MM.1S (cell line): ENCODE data around the gene ODAM.

Experiments used
- DNase-seq: peaks from one replicate; pipeline ENCODE4 v3.0.0-alpha.2; 2015
- H2AFZ ChIP-seq: fragments of 300-600 bp; sonication (generic); 2 replicates; pipeline ENCODE4 v1.6.0; 2016; ENCODE audit warnings: antibody characterized with exemption, low read length
- H3F3A ChIP-seq: fragments of 300-600 bp; sonication (generic); 2 replicates; pipeline ENCODE4 v1.6.1; 2016; ENCODE audit warnings: mild to moderate bottlenecking, antibody characterized with exemption, low read length, moderate library complexity, mixed read lengths; ENCODE audit not compliant: insufficient read depth
- H3K27ac ChIP-seq: fragments of 300-600 bp; sonication (generic); 2 replicates; pipeline ENCODE4 v1.5.1; 2016; ENCODE audit warnings: mild to moderate bottlenecking, low read length
- H3K27me3 ChIP-seq: fragments of 300-600 bp; sonication (generic); replicated peaks from 2 replicates; pipeline ENCODE4 v1.6.0; 2016; ENCODE audit warnings: low read length; ENCODE audit not compliant: insufficient read depth
- H3K36me3 ChIP-seq: fragments of 300-600 bp; sonication (generic); replicated peaks from 2 replicates; pipeline ENCODE4 v1.6.1; 2016; ENCODE audit warnings: mild to moderate bottlenecking, low read length, mixed read lengths; ENCODE audit not compliant: insufficient read depth
- H3K4me1 ChIP-seq: fragments of 300-600 bp; sonication (generic); 2 replicates; pipeline ENCODE4 v1.6.1; 2016; ENCODE audit warnings: low read length, mixed read lengths
- H3K4me2 ChIP-seq: fragments of 300-600 bp; sonication (generic); 2 replicates; pipeline ENCODE4 v1.6.0; 2016; ENCODE audit warnings: low read depth, low read length
- H3K4me3 ChIP-seq: fragments of 300-600 bp; sonication (generic); 2 replicates; pipeline ENCODE4 v1.5.1; 2016; ENCODE audit warnings: low read length, mixed read lengths
- H3K79me2 ChIP-seq: fragments of 300-600 bp; sonication (generic); 2 replicates; pipeline ENCODE4 v1.6.1; 2016; ENCODE audit warnings: mixed run types, low read length, mixed read lengths
- H3K9ac ChIP-seq: fragments of 300-600 bp; sonication (generic); 2 replicates; pipeline ENCODE4 v1.6.1; 2016; ENCODE audit warnings: low read length, mixed read lengths
- H3K9me2 ChIP-seq: fragments of 300-600 bp; sonication (generic); replicated peaks from 2 replicates; pipeline ENCODE4 v1.6.1; 2016; ENCODE audit warnings: mild to moderate bottlenecking, low read length, mixed read lengths; ENCODE audit not compliant: insufficient read depth
- H3K9me3 ChIP-seq: fragments of 300-600 bp; sonication (generic); replicated peaks from 2 replicates; pipeline ENCODE4 v1.6.1; 2016; ENCODE audit warnings: mild to moderate bottlenecking, low read length, mixed read lengths; ENCODE audit not compliant: insufficient read depth
- H4K20me1 ChIP-seq: fragments of 300-600 bp; sonication (generic); 2 replicates; pipeline ENCODE4 v1.6.1; 2016; ENCODE audit warnings: mild to moderate bottlenecking, low read length, moderate library complexity, mixed read lengths; ENCODE audit not compliant: insufficient read depth
- EZH2 ChIP-seq: fragments of 300-600 bp; sonication (generic); optimal IDR thresholded peaks from 2 replicates; pipeline ENCODE3; 2017; ENCODE audit warnings: low read depth, mild to moderate bottlenecking, antibody characterized with exemption, low read length, mixed read lengths
- EZH2phosphoT487 ChIP-seq: fragments of 300-600 bp; sonication (generic); IDR thresholded peaks from 2 replicates; pipeline ENCODE4 v1.6.1; 2018; ENCODE audit warnings: antibody characterized with exemption, low read length
- TF ChIP-seq, protein P1 (sequence below): fragments of 300-600 bp; sonication (generic); IDR thresholded peaks from 2 replicates; pipeline ENCODE4 v1.5.1; 2016; ENCODE audit warnings: antibody characterized with exemption, low read length, mixed read lengths

Gene ODAM

DNA sequence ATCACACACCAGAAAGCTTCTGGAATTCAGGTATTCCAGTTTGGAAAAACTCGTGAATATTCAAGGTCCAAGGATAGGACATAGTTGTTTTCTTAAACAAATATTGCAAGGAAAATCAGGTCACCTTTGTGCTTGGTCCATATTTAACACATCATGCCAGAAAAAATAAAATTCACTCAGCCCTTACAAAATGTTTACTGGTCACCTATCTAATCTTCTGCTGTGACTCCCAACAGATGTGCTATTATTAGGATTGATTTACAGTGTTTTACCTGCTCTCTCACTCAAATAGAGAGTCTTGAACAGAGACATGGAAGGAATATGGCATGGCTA, 56.4 kb downstream of the ODAM start:
- no peak overlapping the region for H3K4me2 ChIP-seq
- no peaks in the 10 kb centered on the region for H3K9me2 ChIP-seq
- H4K20me1 ChIP-seq = no peaks in the 10 kb centered on the region
- no peak overlapping the region for H2AFZ ChIP-seq
- no peaks in the 10 kb centered on the region for H3K9me3 ChIP-seq
- no peak overlapping the region for H3K27ac ChIP-seq
- no peaks in the 10 kb centered on the region for H3K79me2 ChIP-seq
- DNase-seq = no peak
- TF ChIP-seq EZH2phosphoT487 (no peak), EZH2 (no peak)
- TF ChIP-seq, protein P1, sequence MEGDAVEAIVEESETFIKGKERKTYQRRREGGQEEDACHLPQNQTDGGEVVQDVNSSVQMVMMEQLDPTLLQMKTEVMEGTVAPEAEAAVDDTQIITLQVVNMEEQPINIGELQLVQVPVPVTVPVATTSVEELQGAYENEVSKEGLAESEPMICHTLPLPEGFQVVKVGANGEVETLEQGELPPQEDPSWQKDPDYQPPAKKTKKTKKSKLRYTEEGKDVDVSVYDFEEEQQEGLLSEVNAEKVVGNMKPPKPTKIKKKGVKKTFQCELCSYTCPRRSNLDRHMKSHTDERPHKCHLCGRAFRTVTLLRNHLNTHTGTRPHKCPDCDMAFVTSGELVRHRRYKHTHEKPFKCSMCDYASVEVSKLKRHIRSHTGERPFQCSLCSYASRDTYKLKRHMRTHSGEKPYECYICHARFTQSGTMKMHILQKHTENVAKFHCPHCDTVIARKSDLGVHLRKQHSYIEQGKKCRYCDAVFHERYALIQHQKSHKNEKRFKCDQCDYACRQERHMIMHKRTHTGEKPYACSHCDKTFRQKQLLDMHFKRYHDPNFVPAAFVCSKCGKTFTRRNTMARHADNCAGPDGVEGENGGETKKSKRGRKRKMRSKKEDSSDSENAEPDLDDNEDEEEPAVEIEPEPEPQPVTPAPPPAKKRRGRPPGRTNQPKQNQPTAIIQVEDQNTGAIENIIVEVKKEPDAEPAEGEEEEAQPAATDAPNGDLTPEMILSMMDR = no peak
- H3K9ac ChIP-seq = no peak overlapping the region
- no peaks in the 10 kb centered on the region for H3K4me1 ChIP-seq
- no peaks in the 10 kb centered on the region for H3F3A ChIP-seq
- H3K4me3 ChIP-seq = no peak overlapping the region
- no peaks in the 10 kb centered on the region for H3K27me3 ChIP-seq
- H3K36me3 ChIP-seq = no peaks in the 10 kb centered on the region
